GM19193 (cell line): Measurements from ENCODE around the gene EVI5.

Source experiments
- POLR2A ChIP-seq: IDR thresholded peaks from 4 replicates; pipeline ENCODE4 v1.6.1; 2011; ENCODE audit not compliant: insufficient read depth, insufficient read length; ENCODE audit errors: extremely low read depth

Gene EVI5

GRCh38 chr1:92805216-92805615, 20.3 kb upstream of the EVI5 start:
- no peak for TF ChIP-seq POLR2A

- TF ChIP-seq POLR2A, result no peak
Measured at GRCh38 chr1:92804721-92805201, 19.9 kb upstream of the EVI5 start.

GRCh38 chr1:92803140-92803887, 18.4 kb upstream of the EVI5 start:
- no peak for TF ChIP-seq POLR2A

GRCh38 chr1:92797961-92798360, 13.1 kb upstream of the EVI5 start:
- TF ChIP-seq POLR2A, result no peak

- TF ChIP-seq POLR2A, result no peak
Measured at GRCh38 chr1:92797297-92797696, 12.4 kb upstream of the EVI5 start.

- no peak for TF ChIP-seq POLR2A
Measured at GRCh38 chr1:92795166-92795565, 10.3 kb upstream of the EVI5 start.

GRCh38 chr1:92792340-92792782, 7.5 kb upstream of the EVI5 start:
- TF ChIP-seq POLR2A, result no peak

- no peak for TF ChIP-seq POLR2A
Measured at GRCh38 chr1:92791487-92792066, 6.7 kb upstream of the EVI5 start.

- no peak for TF ChIP-seq POLR2A
Measured at GRCh38 chr1:92790867-92791266, 6.0 kb upstream of the EVI5 start.

- no peak for TF ChIP-seq POLR2A
Measured at GRCh38 chr1:92790081-92790480, 5.2 kb upstream of the EVI5 start.

GRCh38 chr1:92786111-92786901, 1.4 kb upstream of the EVI5 start:
- TF ChIP-seq POLR2A, result no peak

GRCh38 chr1:92784021-92784638, 778 bp downstream of the EVI5 start:
- TF ChIP-seq POLR2A, result no peak

GRCh38 chr1:92778376-92778775, 6.5 kb downstream of the EVI5 start:
- TF ChIP-seq POLR2A, result no peak

- TF ChIP-seq POLR2A, result no peak
Measured at GRCh38 chr1:92774407-92774806, 10.5 kb downstream of the EVI5 start.

- TF ChIP-seq POLR2A, result no peak
Measured at GRCh38 chr1:92769856-92770255, 15.1 kb downstream of the EVI5 start.

- no peak for TF ChIP-seq POLR2A
Measured at GRCh38 chr1:92768915-92769314, 16.0 kb downstream of the EVI5 start.

- TF ChIP-seq POLR2A, result no peak
Measured at GRCh38 chr1:92768296-92768695, 16.6 kb downstream of the EVI5 start.
